ENCODE results near the gene WDHD1.

Gene WDHD1

DNA sequence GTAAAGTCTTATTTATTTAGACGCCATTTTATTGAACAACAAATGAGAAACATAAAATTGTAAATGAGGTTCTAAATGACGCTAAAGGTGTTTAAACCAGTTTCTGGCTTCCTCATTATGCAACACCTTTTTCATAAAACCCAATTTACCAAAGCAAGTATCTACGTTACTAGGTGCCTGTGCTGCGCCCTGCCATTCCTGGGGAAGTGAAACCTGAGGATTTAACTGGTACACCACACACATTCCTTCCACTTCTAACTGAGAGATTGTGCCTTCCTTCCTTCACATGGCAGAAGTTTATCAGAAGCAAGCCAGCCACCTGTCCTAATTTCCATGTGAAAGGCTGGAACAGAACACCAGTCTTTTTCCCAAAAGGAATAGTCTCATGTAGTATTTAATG lies 84.0 kb downstream of the WDHD1 start:
- TF ChIP-seq CTCF (conservative IDR thresholded peaks at IDR 0.05; ENCODE audit: low read depth, low read length), result no peak
- no peak for DNase-seq (ENCODE audit: low read depth)
- no peak overlapping the region for H3K4me3 ChIP-seq (ENCODE audit: low read depth, low read length)

- DNase-seq (ENCODE audit: low read depth), result no peak
- no peak overlapping the region for H3K4me3 ChIP-seq (ENCODE audit: low read depth, low read length)
- no peak for TF ChIP-seq CTCF (conservative IDR thresholded peaks at IDR 0.05; ENCODE audit: low read depth, low read length)
Observed at GRCh38 chr14:54936816-54937215, 90.1 kb downstream of the WDHD1 start.

DNA sequence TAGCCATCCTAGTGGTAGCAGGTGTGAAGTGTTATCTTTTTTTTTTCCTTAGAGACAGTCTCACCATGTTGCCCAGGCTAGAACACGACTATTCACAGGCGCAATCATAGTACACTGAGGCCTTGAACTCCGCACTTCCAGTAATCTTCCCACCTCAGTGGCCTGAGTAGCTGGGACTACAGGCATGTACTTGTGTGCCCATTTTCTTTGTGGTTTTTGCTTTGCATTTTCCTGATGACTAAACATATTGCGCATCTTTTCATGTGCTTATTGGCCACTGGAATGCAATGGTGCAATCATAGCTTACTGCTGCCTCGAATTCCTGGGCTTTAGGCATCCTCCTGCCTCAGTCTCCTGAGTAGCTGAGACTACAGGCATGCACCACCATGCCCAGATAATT lies 90.9 kb downstream of the WDHD1 start:
- H3K4me3 ChIP-seq (ENCODE audit: low read depth, low read length), result no peak overlapping the region
- DNase-seq (ENCODE audit: low read depth), result peak; percentile 71
- no peak for TF ChIP-seq CTCF (conservative IDR thresholded peaks at IDR 0.05; ENCODE audit: low read depth, low read length)

GRCh38 chr14:54935100-54935499 lies 91.8 kb downstream of the WDHD1 start:
- TF ChIP-seq CTCF (conservative IDR thresholded peaks at IDR 0.05; ENCODE audit: low read depth, low read length), result no peak
- no peak overlapping the region for H3K4me3 ChIP-seq (ENCODE audit: low read depth, low read length)
- no peak for DNase-seq (ENCODE audit: low read depth)

GRCh38 chr14:54933006-54933405 lies 93.9 kb downstream of the WDHD1 start:
- TF ChIP-seq CTCF (conservative IDR thresholded peaks at IDR 0.05; ENCODE audit: low read depth, low read length), result no peak
- H3K4me3 ChIP-seq (ENCODE audit: low read depth, low read length), result no peak overlapping the region
- no peak for DNase-seq (ENCODE audit: low read depth)

DNA sequence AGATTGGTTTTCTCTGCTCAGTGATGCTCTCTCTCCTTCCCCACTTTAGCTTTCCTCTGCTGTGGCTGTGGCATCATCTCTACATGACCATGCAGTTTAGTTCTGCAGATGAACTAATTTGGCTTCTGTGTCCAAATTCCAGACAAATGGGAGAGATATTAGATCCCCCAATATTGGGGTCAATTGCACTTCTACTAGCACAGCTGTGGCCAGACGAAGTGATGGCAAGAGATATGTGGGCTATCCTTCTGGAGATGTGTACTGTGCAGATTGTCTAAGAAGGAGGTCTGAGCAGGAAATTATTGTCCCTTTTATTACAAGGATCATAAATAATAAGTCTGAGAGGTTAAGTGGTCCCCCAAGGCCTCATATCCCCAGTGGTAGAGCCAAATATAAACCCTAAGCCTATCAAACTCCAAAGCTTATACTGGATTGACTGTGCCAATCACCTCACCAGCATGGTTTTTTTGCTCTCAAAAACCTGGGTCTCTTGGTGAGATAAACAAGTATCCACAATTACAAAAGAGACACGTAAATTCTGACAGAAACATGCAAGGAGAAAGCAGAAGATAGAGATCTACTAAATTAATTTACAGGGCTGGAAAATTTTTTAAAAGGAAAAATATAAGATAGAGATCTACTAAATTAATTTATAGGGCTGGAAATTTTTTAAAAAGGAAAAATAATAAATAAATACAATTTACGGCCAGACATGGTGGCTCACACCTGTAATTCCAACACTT lies 95.1 kb downstream of the WDHD1 start:
- no peak for TF ChIP-seq CTCF (conservative IDR thresholded peaks at IDR 0.05; ENCODE audit: low read depth, low read length)
- DNase-seq (ENCODE audit: low read depth), result no peak
- H3K4me3 ChIP-seq (ENCODE audit: low read depth, low read length), result no peak overlapping the region

GRCh38 chr14:54931101-54931500 lies 95.8 kb downstream of the WDHD1 start:
- TF ChIP-seq CTCF (conservative IDR thresholded peaks at IDR 0.05; ENCODE audit: low read depth, low read length), result no peak
- H3K4me3 ChIP-seq (ENCODE audit: low read depth, low read length), result no peak overlapping the region
- DNase-seq (ENCODE audit: low read depth), result no peak

All from choroid plexus epithelial cell (primary cell).